HG03565 (cell line): ENCODE measurements around the gene CDH10.

Experiments
- ATAC-seq: cut with Tn5 transposase; IDR thresholded peaks from one replicate; pipeline ENCODE4 v1.9.1; 2021; ENCODE audit warnings: mild to moderate bottlenecking, moderate library complexity; ENCODE audit not compliant: unreplicated experiment

Gene CDH10

GRCh38 chr5:24491490-24491889 lies 153.3 kb downstream of the CDH10 start:
- no peak for ATAC-seq

GRCh38 chr5:24487368-24488229 lies 157.2 kb downstream of the CDH10 start:
- no peak for ATAC-seq

- ATAC-seq = no peak
Observed at GRCh38 chr5:24480952-24481351, 163.8 kb downstream of the CDH10 start.

GRCh38 chr5:24477958-24478357 lies 166.8 kb downstream of the CDH10 start:
- ATAC-seq = no peak

GRCh38 chr5:24475101-24475500 lies 169.7 kb downstream of the CDH10 start:
- ATAC-seq = no peak

- no peak for ATAC-seq
Observed at GRCh38 chr5:24474685-24475084, 170.1 kb downstream of the CDH10 start.

GRCh38 chr5:24472518-24472917 lies 172.3 kb downstream of the CDH10 start:
- ATAC-seq = no peak

- ATAC-seq = no peak
Observed at GRCh38 chr5:24444414-24444813, 200.4 kb downstream of the CDH10 start.

- ATAC-seq = no peak
Observed at GRCh38 chr5:24439465-24439864, 205.3 kb downstream of the CDH10 start.
